GM23248 (cell line): ENCODE results near the gene GOLGA6B.

Experiments
- EZH2 ChIP-seq: fragments of 200-600 bp; sonication (generic); IDR thresholded peaks from 2 replicates; pipeline ENCODE4 v1.6.1; 2018; ENCODE audit warnings: antibody characterized with exemption, mild to moderate bottlenecking; ENCODE audit not compliant: insufficient read depth, poor library complexity, severe bottlenecking
- EZH2phosphoT487 ChIP-seq: fragments of 200-600 bp; sonication (generic); IDR thresholded peaks from 2 replicates; pipeline ENCODE4 v1.6.1; 2018; ENCODE audit warnings: antibody characterized with exemption, moderate library complexity, mild to moderate bottlenecking, low read depth; ENCODE audit not compliant: insufficient read depth

GRCh38 chr15:72680931-72681330 lies 26.4 kb downstream of the GOLGA6B start:
- no peak for TF ChIP-seq EZH2
- no peak for TF ChIP-seq EZH2phosphoT487
